ENCODE data around the gene RET.
"Not testable (repeated sequence)": the region's sequence is repeated elsewhere in the genome, so short reads cannot be mapped to it uniquely, and the experiment has no call there.

RET gene

GRCh38 chr10:43138021-43138756 lies 61.3 kb downstream of the RET start, which contains the start of gene CSGALNACT2:
CSGALNACT2 (plus strand) TSS chr10:43138445; CDS start chr10:43155150, 16,705 bp downstream.
- DNase-seq: peak; percentile 39

- DNase-seq: no peak
These were observed 61.9 kb downstream of the RET start for GRCh38 chr10:43138757-43139241.

GRCh38 chr10:43141421-43141820 lies 64.6 kb downstream of the RET start:
- DNase-seq: no peak

GRCh38 chr10:43145311-43145710 lies 68.4 kb downstream of the RET start:
- DNase-seq: no peak

- not testable (repeated sequence) for DNase-seq
These were observed 69.1 kb downstream of the RET start for GRCh38 chr10:43145936-43146335.

- DNase-seq: no peak
These were observed 74.5 kb downstream of the RET start for GRCh38 chr10:43151371-43151770.

- no peak for DNase-seq
These were observed 77.0 kb downstream of the RET start for GRCh38 chr10:43153901-43154300.

GRCh38 chr10:43155221-43155620 lies 78.4 kb downstream of the RET start:
- no peak for DNase-seq

- DNase-seq: no peak
These were observed 78.9 kb downstream of the RET start for GRCh38 chr10:43155741-43156140.

- no peak for DNase-seq
These were observed 79.9 kb downstream of the RET start for GRCh38 chr10:43156590-43157341.

GRCh38 chr10:43158636-43159035 lies 81.8 kb downstream of the RET start:
- DNase-seq: no peak

- no peak for DNase-seq
These were observed 83.4 kb downstream of the RET start for GRCh38 chr10:43160046-43160920.

GRCh38 chr10:43160921-43161255 lies 84.0 kb downstream of the RET start:
- DNase-seq: no peak

GRCh38 chr10:43162604-43163003 lies 85.7 kb downstream of the RET start:
- no peak for DNase-seq

- DNase-seq: no peak
These were observed 89.5 kb downstream of the RET start for GRCh38 chr10:43166207-43166879.

GRCh38 chr10:43166880-43167497 lies 90.1 kb downstream of the RET start:
- DNase-seq: no peak

- no peak for DNase-seq
These were observed 90.6 kb downstream of the RET start for GRCh38 chr10:43167498-43167889.

- DNase-seq: no peak
These were observed 93.6 kb downstream of the RET start for GRCh38 chr10:43170491-43170890.

- DNase-seq: no peak
These were observed 95.8 kb downstream of the RET start for GRCh38 chr10:43172645-43173044.

- no peak for DNase-seq
These were observed 96.3 kb downstream of the RET start for GRCh38 chr10:43173120-43173519.

GRCh38 chr10:43174969-43175368 lies 98.1 kb downstream of the RET start:
- no peak for DNase-seq

GRCh38 chr10:43176271-43176670 lies 99.4 kb downstream of the RET start:
- no peak for DNase-seq

Data from NCI-H2081 treated with DMSO at 0.1 percent for 48 hours (cell line).